ENCODE results near the gene TMCO1.

DNA sequence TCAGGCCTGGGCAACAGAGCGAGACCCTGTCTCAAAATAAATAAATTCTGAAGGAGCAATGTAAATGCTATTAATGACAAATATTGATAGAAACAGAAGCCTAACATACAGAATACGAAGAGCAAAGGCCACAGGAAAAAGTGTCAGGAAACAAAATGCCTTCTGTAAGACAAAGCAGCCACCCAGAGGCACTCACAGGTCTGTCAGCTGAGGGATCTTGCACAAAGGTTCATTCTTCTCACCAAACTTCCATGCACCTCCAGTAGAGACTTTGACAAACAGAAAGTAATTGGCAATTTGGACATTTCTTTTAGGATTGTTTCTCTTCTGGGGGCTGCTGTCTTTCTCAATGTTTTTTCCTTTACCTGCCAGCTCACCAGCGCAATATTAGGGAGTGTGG is 69.1 kb downstream of the TMCO1 start:
- TF ChIP-seq, protein P1, sequence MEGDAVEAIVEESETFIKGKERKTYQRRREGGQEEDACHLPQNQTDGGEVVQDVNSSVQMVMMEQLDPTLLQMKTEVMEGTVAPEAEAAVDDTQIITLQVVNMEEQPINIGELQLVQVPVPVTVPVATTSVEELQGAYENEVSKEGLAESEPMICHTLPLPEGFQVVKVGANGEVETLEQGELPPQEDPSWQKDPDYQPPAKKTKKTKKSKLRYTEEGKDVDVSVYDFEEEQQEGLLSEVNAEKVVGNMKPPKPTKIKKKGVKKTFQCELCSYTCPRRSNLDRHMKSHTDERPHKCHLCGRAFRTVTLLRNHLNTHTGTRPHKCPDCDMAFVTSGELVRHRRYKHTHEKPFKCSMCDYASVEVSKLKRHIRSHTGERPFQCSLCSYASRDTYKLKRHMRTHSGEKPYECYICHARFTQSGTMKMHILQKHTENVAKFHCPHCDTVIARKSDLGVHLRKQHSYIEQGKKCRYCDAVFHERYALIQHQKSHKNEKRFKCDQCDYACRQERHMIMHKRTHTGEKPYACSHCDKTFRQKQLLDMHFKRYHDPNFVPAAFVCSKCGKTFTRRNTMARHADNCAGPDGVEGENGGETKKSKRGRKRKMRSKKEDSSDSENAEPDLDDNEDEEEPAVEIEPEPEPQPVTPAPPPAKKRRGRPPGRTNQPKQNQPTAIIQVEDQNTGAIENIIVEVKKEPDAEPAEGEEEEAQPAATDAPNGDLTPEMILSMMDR (IDR thresholded peaks at IDR 0.05), result no peak
- TF ChIP-seq, protein P2, sequence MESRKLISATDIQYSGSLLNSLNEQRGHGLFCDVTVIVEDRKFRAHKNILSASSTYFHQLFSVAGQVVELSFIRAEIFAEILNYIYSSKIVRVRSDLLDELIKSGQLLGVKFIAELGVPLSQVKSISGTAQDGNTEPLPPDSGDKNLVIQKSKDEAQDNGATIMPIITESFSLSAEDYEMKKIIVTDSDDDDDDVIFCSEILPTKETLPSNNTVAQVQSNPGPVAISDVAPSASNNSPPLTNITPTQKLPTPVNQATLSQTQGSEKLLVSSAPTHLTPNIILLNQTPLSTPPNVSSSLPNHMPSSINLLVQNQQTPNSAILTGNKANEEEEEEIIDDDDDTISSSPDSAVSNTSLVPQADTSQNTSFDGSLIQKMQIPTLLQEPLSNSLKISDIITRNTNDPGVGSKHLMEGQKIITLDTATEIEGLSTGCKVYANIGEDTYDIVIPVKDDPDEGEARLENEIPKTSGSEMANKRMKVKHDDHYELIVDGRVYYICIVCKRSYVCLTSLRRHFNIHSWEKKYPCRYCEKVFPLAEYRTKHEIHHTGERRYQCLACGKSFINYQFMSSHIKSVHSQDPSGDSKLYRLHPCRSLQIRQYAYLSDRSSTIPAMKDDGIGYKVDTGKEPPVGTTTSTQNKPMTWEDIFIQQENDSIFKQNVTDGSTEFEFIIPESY (IDR thresholded peaks at IDR 0.05; ENCODE audit: borderline replicate concordance, low read depth), result no peak
- no peak for TF ChIP-seq SMC3 (IDR thresholded peaks at IDR 0.05; ENCODE audit: low read depth, low read length)
- TF ChIP-seq MXI1 (IDR thresholded peaks at IDR 0.05; ENCODE audit: low read depth, low read length), result no peak
- no peak for TF ChIP-seq GABPA (IDR thresholded peaks at IDR 0.05; ENCODE audit: low read depth)
- TF ChIP-seq ELF1 (IDR thresholded peaks at IDR 0.05), result no peak
- TF ChIP-seq TAF1 (IDR thresholded peaks at IDR 0.05; ENCODE audit: borderline replicate concordance, low read depth, low read length), result no peak
- TF ChIP-seq RFX5 (IDR thresholded peaks at IDR 0.05; ENCODE audit: low read length), result no peak
- no peak for TF ChIP-seq RAD21 (IDR thresholded peaks at IDR 0.05; ENCODE audit: low read length)
- TF ChIP-seq NRF1 (IDR thresholded peaks at IDR 0.05; ENCODE audit: low read depth, low read length), result no peak

All from SK-N-SH (cell line).